ENCODE measurements around the gene RNU5B-1. TPM values are rescaled to one million over a fixed set of nuclear protein-coding genes. Genes with fewer than 3 reads are reported as not detected.

The RNU5B-1 gene
- total RNA-seq, 2 experiments from 2014 or later, result 23.7 to 34.8 TPM

GRCh38 chr15:65285291-65286068 lies 19.0 kb upstream of the RNU5B-1 start:
- CTCF ChIA-PET, result interaction anchor here (0.6 to 3.0 kb wide), 8 partner anchors 8 to 152 kb away, joined by 3 to 26 read pairs (median 4); partner anchors contain the start of genes PDCD7, RNU5A-1 and RNU5B-1
- no peak for TF ChIP-seq CTCF (IDR thresholded peaks at IDR 0.05)
- DNase-seq (no peak), ATAC-seq (ENCODE audit: poor library complexity) (no peak)
- Mint-ChIP-seq H3K9me3 (no peaks in the 10 kb centered on the region), H3K4me1 (ENCODE audit: low read depth) (peaks cover 52% of the 10 kb centered on the region), H3K27me3 (no peaks in the 10 kb centered on the region), H3K36me3 (ENCODE audit: low read depth) (peaks cover 19% of the 10 kb centered on the region), H3K27ac (peak overlapping the region; percentile 94), H3K4me3 (peak overlapping the region; percentile 93)
- H3K4me3 ChIP-seq (ENCODE audit: low read length), result peak overlapping the region; percentile 93
- no peaks in the 10 kb centered on the region for H3K27me3 ChIP-seq (ENCODE audit: control insufficient read depth in 1 of 2, insufficient read depth in 2 of 2, low read length in 2 of 2)
- intact Hi-C loops (cut with DNase I, micrococcal nuclease), result loop anchor here (1.0 to 5.0 kb wide), 5 partner anchors 11 to 583 kb away; partner anchors contain the start of genes CLPX (in 1 of the 2), PDCD7 (in 1 of the 2) and RNU5A-1 (in 1 of the 2)
- H3K4me1 ChIP-seq (ENCODE audit: insufficient read depth, low read length), result peaks cover 39% of the 10 kb centered on the region
- POLR2A ChIA-PET, result interaction anchor here (0.6 to 4.4 kb wide), 9 partner anchors 8 to 1581 kb away, joined by 3 to 136 read pairs (median 12); partner anchors contain the start of genes CLPX, RNU5A-1, RNU5B-1 and TRIP4
- H3K9me3 ChIP-seq (ENCODE audit: control insufficient read depth in 1 of 2, insufficient read depth in 1 of 2, low read length in 2 of 2), result no peaks in the 10 kb centered on the region
- peaks cover 6% of the 10 kb centered on the region for H3K36me3 ChIP-seq (ENCODE audit: insufficient read depth, low read length)
- no peak overlapping the region for H3K27ac ChIP-seq (ENCODE audit: low read depth in 1 of 2, low read length in 2 of 2)

- H3K27ac ChIP-seq (ENCODE audit: low read depth in 1 of 2, low read length in 2 of 2), result peak overlapping the region; percentile 83 to 85
- no peaks in the 10 kb centered on the region for H3K27me3 Mint-ChIP-seq
- peak overlapping the region; percentile 93 for H3K4me3 ChIP-seq (ENCODE audit: low read length)
- peaks cover 19% of the 10 kb centered on the region for H3K36me3 Mint-ChIP-seq (ENCODE audit: low read depth)
- ChIA-PET POLR2A (interaction anchor here (0.6 to 4.4 kb wide), 11 partner anchors 8 to 1582 kb away, joined by 3 to 136 read pairs (median 7); partner anchors contain the start of genes CLPX, RAB11A, RNU5A-1 and RNU5B-1), CTCF (interaction anchor here (1.0 to 3.0 kb wide), 7 partner anchors 9 to 152 kb away, joined by 3 to 26 read pairs (median 5); partner anchors contain the start of genes PDCD7, RNU5A-1 and RNU5B-1)
- intact Hi-C loops (cut with DNase I, micrococcal nuclease), result loop anchor here (1.0 to 5.0 kb wide), 5 partner anchors 10 to 584 kb away; partner anchors contain the start of genes CLPX (in 1 of the 2), PDCD7 (in 1 of the 2) and RNU5A-1 (in 1 of the 2)
- H3K27ac Mint-ChIP-seq, result peak overlapping the region; percentile 94
- H3K9me3 Mint-ChIP-seq, result no peaks in the 10 kb centered on the region
- no peaks in the 10 kb centered on the region for H3K9me3 ChIP-seq (ENCODE audit: control insufficient read depth in 1 of 2, insufficient read depth in 1 of 2, low read length in 2 of 2)
- peaks cover 37% of the 10 kb centered on the region for H3K4me1 ChIP-seq (ENCODE audit: insufficient read depth, low read length)
- H3K4me3 Mint-ChIP-seq, result peak overlapping the region; percentile 93
- no peaks in the 10 kb centered on the region for H3K27me3 ChIP-seq (ENCODE audit: control insufficient read depth in 1 of 2, insufficient read depth in 2 of 2, low read length in 2 of 2)
- DNase-seq (peak in 4 of 14 experiments; percentile 15 to 59 (median 44)), ATAC-seq (ENCODE audit: poor library complexity) (peak; percentile 5)
- H3K4me1 Mint-ChIP-seq (ENCODE audit: low read depth), result peaks cover 52% of the 10 kb centered on the region
- peaks cover 6% of the 10 kb centered on the region for H3K36me3 ChIP-seq (ENCODE audit: insufficient read depth, low read length)
- no peak for TF ChIP-seq CTCF (IDR thresholded peaks at IDR 0.05)
Measured at GRCh38 chr15:65286069-65286703, 18.3 kb upstream of the RNU5B-1 start.

Data from CD4-positive, alpha-beta T cell (primary cell).